HepG2 (cell line): ENCODE measurements around the gene ADGRG1. TPM values are rescaled to one million over a fixed set of nuclear protein-coding genes. Genes with fewer than 3 reads are reported as not detected.

ENCODE experiments used
- CREB3 ChIP-seq: sonication (generic); formaldehyde crosslinking; IDR thresholded peaks from 2 replicates; pipeline ENCODE4 v1.5.0; 2020; ENCODE audit warnings: missing genetic modification reagents
- HIVEP1 ChIP-seq: sonication (generic); formaldehyde crosslinking; IDR thresholded peaks from 2 replicates; pipeline ENCODE4 v1.4.0; 2020; ENCODE audit warnings: mild to moderate bottlenecking, missing genetic modification reagents
- HNRNPUL1 ChIP-seq: fragments of 200-400 bp; formaldehyde crosslinking; IDR thresholded peaks from 2 replicates; pipeline ENCODE4 v1.6.1; 2017; ENCODE audit warnings: low read depth, mild to moderate bottlenecking, low read length, moderate library complexity
- MAX ChIP-seq: IDR thresholded peaks from 2 replicates; pipeline ENCODE4 v1.6.1; 2012; ENCODE audit warnings: inconsistent platforms
- SKIL ChIP-seq: sonication (generic); formaldehyde crosslinking; IDR thresholded peaks from 2 replicates; pipeline ENCODE4 v1.8.0; 2022; ENCODE audit warnings: missing genetic modification reagents, mild to moderate bottlenecking, moderate library complexity, borderline replicate concordance
- TRIM24 ChIP-seq: sonication (generic); formaldehyde crosslinking; IDR thresholded peaks from 2 replicates; pipeline ENCODE4 v1.8.0; 2022; ENCODE audit warnings: mild to moderate bottlenecking, missing genetic modification reagents
- ZKSCAN1 ChIP-seq: fragments of 150-350 bp; IDR thresholded peaks from 2 replicates; pipeline ENCODE4 v1.6.1; 2014; ENCODE audit warnings: low read length
- ZNF143 ChIP-seq: sonication (generic); formaldehyde crosslinking; IDR thresholded peaks from 2 replicates; pipeline ENCODE4 v1.4.0; 2020; ENCODE audit warnings: missing genetic modification reagents
- ZNF205 ChIP-seq: IDR thresholded peaks from 2 replicates; pipeline ENCODE4 v1.6.1; 2018; ENCODE audit warnings: missing biosample characterization, missing genetic modification reagents
- ZNF576 ChIP-seq: sonication (generic); formaldehyde crosslinking; IDR thresholded peaks from 2 replicates; pipeline ENCODE4 v1.4.0; 2020; ENCODE audit warnings: mild to moderate bottlenecking, missing genetic modification reagents
- ZNF629 ChIP-seq: sonication (generic); formaldehyde crosslinking; conservative IDR thresholded peaks from 2 replicates; pipeline ENCODE4 v1.5.0; 2020; ENCODE audit warnings: missing genetic modification reagents
- ZNF780A ChIP-seq: sonication (generic); formaldehyde crosslinking; IDR thresholded peaks from 2 replicates; pipeline ENCODE4 v1.8.0; 2022; ENCODE audit warnings: mild to moderate bottlenecking, missing genetic modification reagents, moderate library complexity
- polyA plus RNA-seq, 8 experiments: library from polyadenylated mRNA; depleted of rRNA in 3 of 8; stranded (reverse) in 7 of 8; unstranded in 1 of 8; fragments of >200 nt; fragmentation: Illumina TruSeq in 4 of 8; extraction: Trizol in 4 of 8; gene quantifications; 2 replicates each; pipeline versions ENCODE4 v1.2.1 to v1.2.3, GENCODE V29; 2011 to 2016; ENCODE audit warnings: low read depth in 4 of 8, missing spikeins in 1 of 8, mixed read lengths in 1 of 8; ENCODE audit not compliant: insufficient read depth in 1 of 8
- total RNA-seq, 5 experiments: library from RNA; depleted of rRNA; stranded (reverse); fragments of >200 nt; fragmentation: Illumina TruSeq; extraction: Trizol; gene quantifications; 2 replicates each; pipeline ENCODE4 v1.2.3, GENCODE V29; 2016; ENCODE audit warnings: low read depth in 1 of 5

Gene ADGRG1
- total and polyA plus RNA-seq, 2 of the 13 experiments (the other 11 are each of a cell fraction or from before 2014, with no cell fraction given) = 2.7 to 5.9 TPM

- TF ChIP-seq ZNF629 (CRISPR knock-in tag) = peak; percentile 94
- TF ChIP-seq ZNF576 (CRISPR knock-in tag) = 0 out of 2 replicates have a peak, but pooled peaks have one; percentile 5
- TF ChIP-seq SKIL = no peak
- TF ChIP-seq HIVEP1 = 0 out of 2 replicates have a peak, but pooled peaks have one; percentile 3
- TF ChIP-seq CREB3 (CRISPR knock-in tag) = no peak
- TF ChIP-seq ZNF143 (CRISPR knock-in tag) = no peak
- TF ChIP-seq TRIM24 = no peak
- TF ChIP-seq ZNF205 (CRISPR knock-in tag) = no peak
- TF ChIP-seq ZNF780A (CRISPR knock-in tag) = no peak
- peak; percentile 73; the same call in 1 of the 2 replicates for TF ChIP-seq ZKSCAN1
- no peak for TF ChIP-seq HNRNPUL1
- TF ChIP-seq MAX = 0 out of 2 replicates have a peak, but pooled peaks have one; percentile 31
- TF ChIP-seq, all 625 proteins: peak for 13
Measured at GRCh38 chr16:57661936-57662906, 33.8 kb downstream of the ADGRG1 start (continued).
